NOMO-1 treated with DMSO at 0.1 percent for 48 hours (cell line): ENCODE data around the gene PRKCQ.
"Not testable (repeated sequence)": the region's sequence is repeated elsewhere in the genome, so short reads cannot be mapped to it uniquely, and the experiment has no call there.

Experiments used
- DNase-seq: peaks from one replicate; lab custom pipeline; 2025; ENCODE audit not compliant: unreplicated experiment; lab: John Stamatoyannopoulos, UW

Gene PRKCQ

DNA sequence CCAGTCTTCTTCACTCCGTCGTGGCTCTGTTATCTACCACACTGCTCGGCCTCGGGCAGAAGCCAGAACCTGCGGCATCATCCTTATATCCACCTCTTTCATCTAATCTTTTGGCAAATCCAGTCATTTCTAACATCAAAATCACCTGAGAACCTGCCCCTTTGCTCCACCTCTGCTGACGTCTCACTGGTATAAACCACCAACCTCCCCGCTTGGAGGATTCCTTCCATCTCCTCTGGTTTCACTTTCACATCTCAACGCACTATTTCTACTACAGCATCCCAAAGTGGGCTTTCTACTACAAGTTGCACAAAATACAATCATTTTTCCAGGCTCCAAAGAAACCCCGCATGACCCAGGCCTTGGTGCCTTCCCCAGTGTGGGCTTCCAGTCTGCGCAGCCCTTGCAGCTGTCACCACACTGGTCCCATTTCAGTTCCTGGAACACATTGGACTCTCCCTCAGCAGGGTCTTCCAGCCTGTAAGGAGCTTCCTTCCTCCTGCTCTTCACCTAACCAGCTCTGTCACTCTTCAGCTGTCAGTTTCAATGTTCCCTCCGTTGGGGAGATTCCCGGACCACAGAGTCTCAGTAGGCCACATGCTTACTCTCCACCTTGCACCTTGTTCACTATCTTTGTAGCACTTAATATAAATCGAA lies 85.0 kb downstream of the PRKCQ start:
- DNase-seq = no peak

DNA sequence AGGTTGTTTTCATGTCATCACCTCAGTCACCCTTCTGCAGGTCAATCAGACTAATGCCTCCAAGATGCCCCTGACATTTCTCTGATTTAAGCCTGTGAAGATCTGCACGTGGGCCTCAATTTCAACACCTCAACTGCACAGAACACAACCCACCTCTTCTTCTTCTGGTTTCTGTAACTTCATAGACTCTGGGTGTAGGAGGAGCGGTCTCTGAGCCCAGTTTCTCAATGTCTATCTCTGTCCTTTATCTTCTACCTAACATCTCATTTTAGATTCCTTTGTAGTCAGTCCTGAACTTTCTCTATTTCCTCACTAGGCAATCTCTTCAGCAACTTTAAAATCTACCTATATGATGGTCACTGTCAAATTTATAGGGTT lies 85.6 kb downstream of the PRKCQ start:
- no peak for DNase-seq

DNA sequence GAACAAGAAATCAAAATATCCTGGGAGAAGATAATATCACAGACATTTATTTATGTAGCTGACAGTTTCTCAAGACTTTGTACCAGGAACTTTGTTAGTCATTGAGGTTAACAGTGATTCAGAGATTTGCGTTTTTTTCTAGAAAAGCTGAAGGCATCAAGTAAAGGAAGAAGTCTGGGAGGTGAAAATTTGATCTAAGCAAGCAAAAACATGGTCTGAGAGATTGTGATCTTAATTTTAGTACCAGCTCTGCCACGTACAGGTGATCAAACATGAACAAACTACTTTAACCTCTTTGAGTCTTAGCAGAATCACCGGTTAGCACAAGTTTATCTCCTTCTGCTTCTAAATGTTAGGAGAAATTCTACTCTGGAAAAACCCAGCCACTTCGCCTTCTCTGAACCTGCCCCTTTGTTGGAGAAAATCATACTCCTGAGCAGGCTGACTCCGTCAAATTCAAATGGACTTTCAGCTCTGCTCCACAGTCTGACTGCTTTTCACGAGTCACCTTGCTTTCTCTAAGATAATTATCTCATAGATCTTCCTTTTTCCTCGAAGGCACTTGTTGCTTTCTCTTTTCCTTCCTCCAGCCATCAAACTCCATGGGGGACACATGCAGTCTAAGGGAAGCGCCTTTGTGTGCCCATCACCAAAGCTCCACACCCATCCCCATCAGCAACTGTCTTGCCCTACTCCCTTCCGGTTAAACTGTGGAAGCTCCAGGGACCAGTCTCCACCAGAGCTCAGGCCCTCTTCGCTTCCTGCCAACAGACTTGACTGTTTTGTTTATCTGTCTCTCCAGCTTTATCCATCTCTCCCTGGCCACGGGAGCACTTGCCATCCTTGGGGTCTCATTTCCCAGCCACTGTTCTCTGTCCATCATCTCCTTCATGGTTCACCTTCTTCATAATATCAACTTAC lies 86.3 kb downstream of the PRKCQ start:
- peak; percentile 10 for DNase-seq

DNA sequence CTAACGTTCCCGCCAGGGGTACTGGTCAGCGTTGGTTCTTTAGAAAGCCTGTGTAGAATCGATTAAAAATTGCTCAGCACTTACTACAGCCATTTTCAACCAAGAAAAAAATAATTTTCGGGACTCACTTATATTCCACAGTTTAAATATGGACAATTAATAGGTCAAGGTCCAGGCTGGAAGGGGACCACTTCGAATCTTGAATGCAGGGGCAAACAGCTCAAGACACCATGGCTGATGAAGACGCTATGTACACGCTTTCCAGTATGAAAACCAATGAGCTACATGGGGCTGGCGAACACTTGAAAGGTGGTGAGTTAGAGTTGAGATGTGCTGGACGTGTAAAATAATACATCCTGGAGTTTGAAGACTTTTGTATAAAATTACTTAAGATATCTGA lies 87.2 kb downstream of the PRKCQ start:
- no peak for DNase-seq

DNA sequence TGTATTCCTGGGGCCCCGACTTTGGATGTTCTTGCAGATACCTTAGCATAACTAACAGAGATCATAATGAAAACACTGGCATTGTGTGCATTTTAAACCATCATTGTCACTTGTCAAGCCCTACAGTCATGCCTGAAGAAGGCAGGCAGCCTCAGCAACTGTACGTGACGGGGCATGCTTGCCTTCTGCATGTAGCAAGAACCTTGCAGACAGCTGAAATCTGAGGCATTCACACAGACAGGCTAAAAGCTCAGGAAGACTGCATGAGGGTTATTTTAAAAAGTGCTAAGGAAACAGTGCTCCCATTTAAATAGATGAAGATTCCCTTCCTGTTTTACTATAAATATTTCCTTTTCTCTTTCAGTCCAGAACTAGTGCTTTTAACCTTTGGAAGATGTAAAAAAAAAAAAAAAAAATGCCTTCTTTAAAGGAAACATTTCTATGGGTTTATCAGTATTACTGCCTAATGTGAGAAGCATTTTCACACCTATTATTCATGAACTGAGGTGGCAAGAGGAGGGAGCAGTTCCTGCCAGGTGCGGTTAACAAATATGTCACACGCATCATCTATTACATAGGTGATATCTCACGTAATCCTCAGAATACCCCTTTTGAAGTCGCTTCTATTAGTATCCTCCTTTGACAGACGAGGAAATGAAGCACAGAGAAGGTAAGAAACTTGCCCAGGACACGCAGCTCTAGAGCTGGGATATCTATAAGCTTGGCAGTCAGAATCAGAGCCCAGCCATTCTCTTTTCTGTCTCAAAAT lies 88.1 kb downstream of the PRKCQ start:
- DNase-seq = no peak

DNA sequence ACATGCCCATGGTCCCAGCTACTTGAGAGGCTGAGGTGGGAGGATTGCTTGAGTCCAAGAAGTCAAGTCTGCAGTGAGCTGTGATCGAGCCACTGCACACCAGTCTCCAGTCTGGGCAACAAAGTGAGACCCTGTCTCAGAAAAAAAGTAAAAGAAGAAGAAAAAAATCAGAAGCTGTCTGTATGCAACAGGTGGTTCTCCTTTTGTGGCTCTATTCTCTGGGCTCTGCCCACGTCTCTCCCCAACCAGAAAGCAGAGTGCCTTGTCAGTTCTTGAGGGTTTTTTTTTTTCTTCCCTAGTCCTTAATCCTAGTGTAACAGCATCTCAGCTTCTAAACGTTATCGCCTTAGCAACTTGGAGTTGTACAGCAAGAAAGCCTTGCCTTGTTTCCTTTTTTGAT lies 89.5 kb downstream of the PRKCQ start:
- no peak for DNase-seq

DNA sequence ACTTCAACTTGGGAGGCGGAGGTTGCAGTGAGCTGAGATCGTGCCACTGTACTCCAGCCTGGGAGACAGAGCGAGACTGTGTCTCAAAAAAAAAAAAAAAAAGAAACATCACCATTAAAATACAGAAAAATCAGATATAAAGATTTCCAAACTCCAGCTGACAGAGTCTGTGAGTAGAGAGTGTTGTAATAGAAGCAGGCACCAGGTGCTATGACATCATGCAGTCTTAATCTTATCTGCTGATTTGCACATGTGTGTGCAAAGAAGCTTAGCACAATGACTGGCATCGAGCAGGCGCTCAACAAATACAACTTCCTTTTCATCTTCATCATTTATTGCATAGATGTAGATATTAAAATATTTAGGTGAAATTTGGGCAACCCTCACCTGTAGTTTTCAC lies 92.2 kb downstream of the PRKCQ start:
- no peak for DNase-seq

DNA sequence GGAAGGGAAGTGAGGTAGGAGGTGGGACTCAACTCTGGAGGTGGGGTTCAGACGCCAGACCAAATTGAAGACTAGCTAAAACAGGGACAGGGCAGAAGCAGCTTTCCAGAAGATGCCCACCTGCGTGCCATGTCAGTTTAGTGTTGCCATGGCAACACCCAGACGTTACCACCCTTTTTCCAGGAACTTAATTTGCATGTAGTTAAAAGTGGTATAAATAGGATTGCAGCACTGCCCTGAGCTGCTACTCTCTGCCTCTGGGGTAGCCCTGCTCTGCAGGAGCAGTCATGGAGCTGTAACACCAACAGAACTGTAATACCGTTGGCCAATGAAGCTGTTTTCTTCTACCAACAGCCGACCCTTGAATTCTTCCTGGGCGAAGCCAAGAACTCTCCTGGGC lies 93.8 kb downstream of the PRKCQ start:
- DNase-seq = no peak

DNA sequence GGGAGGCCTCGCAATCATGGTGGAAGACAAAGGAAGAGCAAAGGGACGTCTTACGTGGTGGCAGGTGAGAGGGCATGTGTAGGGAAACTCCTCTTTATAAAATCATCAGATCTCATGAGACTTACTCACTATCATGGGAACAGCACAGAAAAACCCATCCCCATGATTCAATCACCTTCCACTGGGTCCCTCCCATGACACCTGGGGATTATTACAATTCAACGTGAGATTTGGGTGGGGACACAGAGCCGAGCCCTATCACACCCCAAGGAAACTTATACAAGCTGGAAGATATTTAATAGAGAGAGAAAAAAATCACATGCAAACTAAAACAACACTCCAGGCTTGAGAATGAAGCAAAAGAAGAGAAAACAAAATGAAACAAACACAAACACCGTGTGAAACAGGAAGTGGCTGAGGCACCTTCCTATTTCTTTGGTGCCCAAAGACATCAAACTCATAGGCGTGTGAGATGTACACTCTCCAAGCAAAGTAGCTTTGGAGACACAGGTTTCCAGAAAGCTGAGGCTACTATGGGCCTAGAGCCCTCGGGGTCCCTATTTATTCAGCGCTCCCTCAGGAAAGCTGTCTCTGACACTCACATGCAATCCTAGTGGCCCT lies 97.2 kb downstream of the PRKCQ start:
- no peak for DNase-seq

DNA sequence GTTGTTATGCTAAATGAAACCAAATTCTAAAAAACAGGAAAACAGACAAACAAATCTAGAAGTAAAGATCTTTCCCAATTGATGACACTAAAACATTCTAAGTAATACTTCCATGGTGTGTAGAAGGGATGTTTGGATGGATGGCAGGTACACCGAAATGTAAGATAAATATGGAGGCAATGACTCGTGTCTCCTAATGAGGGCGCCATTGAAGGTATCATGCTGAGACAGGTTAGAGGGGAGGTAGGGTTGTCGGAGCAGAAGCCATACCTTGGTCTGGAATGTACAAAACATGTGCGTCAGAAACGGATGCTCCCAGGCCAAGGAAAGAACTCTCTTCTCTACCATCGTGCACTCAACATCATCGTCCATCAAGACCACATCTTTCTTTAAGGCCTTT lies 101.4 kb downstream of the PRKCQ start:
- DNase-seq = no peak

DNA sequence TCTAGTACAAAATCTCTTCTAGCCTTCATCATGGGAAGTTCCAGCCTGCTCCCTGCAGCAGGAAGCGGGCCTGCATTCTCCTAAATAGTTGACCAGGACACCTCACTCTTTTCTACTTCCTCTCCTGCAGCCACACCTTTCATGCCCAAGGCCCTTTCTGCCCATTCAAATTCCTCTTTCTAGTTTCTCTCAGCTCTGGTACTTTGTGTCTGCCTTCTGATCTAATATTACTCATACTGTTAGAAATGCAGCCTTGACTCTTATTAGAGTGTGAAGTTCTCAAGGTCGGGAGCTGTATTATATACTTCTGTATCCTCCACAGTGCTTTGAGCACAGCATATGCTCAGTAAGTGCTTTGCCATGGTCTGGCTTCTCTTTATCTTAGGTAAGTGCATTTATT lies 103.1 kb downstream of the PRKCQ start:
- DNase-seq = peak; percentile 22

DNA sequence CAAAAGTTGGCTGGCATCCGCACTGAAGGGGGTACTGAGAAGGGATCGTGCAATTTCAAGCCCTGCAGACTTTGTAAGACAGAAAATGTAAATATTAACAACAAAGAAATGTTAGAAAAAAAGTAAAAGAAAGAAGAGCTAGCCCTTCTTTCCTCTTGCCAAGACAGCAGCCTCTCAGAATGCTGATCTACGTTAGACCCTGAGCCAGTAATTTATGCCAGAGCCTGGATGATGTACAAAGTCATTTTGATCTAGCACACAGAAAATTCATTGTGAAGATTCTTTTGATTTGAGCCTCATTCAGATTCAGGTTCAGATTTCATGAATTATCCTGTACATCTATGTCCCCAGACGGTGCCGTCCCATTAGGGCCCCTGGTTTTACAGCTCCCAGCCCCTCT lies 105.2 kb downstream of the PRKCQ start:
- DNase-seq = no peak

DNA sequence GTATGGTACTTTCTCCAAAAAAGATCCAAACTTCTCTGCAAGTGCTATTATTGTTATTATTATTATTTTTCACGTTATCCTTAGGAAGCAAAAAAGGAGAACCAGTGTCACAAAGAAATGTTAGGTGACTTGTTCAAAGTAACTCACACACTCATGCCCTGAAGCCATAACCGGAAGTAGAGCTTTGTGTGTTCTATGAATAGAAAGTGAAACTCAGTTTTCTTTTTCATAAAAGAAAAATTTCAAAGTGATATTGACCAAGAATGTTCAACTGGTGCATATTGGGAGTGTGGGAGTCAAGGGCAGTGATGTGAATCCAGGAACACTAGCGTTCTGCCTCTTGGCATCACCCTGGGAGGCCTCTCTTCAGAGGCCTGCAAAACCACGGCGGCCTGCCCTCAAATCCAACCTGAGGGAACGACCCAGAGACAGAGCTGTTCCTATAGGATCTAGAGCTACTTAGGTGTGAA lies 106.1 kb downstream of the PRKCQ start:
- DNase-seq = peak; percentile 50

DNA sequence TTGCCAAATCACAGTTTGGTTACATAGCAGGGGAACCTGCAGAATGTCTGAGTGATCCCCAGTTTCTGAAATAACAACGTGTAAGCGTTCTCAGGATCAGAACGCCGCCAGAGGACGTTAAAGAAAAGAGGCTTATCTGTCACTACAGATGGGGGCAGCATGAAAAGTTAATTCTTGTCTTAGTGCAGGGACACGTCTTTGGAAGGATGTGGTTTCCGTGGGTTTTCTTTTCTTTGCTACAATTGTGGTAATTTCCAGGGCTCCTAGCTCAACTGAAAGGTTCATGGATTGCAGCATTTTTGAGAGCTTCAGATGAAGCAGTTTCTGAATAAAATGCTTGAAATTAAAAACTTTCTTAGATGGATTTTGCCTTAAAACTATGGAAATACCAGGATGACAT lies 106.6 kb downstream of the PRKCQ start:
- peak; percentile 58 for DNase-seq

DNA sequence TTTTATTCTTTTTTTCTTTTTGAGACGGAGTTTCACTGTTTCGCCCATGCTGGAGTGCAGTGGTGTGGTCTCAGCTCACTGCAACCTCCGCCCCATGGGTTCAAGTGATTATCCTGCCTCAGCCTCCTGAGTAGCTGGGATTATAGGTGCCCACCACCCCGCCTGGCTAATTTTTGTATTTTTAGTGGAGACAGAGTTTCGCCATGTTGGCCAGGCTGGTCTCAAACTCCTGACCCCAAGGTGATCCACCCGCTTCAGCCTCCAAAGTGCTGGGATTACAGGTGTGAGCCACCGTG lies 107.4 kb downstream of the PRKCQ start:
- DNase-seq = not testable (repeated sequence)

DNA sequence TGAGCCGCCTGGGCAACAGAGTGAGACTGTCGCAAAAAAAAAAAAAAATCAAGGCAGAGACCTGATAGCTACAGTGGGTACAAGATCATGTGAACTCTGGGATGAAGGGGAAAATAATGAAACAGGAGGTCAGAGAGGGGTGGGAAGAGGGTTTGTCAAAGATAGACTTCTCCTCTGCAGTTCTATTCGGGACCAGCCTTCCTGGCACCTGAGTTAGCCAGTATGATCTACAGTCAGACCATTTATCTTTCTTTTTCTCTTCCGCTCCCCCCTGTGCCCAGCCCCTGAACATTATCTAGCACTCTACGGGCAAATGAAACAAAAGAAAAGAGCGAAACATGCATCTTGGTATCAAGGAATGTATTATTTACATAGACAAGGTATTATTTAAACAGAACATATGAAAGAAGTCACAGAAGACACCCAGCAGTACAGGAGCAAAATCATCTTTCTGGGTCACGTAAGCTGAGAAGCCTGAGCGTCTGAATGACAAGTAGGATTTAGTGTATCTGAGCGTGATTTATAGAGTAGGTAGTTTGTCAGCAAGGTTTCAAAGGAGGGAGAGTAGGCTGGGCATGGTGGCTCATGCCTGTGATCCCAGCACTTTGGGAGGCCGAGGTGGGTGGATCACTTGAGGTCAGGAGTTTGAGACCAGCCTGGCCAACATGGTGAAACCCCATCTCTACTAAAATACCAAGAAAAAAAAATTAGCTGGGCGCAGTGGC lies 109.0 kb downstream of the PRKCQ start:
- DNase-seq = no peak

DNA sequence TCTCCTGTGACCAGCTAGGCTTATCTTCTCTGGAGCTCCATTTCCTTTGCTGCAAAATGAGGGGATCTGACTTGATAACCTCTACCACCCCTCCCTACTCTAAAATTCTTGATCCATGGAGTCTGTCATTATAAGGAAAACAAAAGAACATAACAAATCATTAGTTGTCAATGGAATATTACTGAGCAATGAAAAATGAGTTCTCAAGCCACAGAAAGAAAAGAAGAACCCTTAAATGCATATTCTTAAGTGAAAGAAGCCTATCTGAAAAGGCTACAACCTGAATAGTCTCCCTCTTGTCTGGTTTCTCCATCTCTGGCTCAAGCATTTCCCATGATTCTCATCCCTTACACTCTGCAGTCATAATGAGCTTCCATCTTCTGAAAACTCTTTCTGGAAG lies 110.4 kb downstream of the PRKCQ start:
- DNase-seq = no peak

DNA sequence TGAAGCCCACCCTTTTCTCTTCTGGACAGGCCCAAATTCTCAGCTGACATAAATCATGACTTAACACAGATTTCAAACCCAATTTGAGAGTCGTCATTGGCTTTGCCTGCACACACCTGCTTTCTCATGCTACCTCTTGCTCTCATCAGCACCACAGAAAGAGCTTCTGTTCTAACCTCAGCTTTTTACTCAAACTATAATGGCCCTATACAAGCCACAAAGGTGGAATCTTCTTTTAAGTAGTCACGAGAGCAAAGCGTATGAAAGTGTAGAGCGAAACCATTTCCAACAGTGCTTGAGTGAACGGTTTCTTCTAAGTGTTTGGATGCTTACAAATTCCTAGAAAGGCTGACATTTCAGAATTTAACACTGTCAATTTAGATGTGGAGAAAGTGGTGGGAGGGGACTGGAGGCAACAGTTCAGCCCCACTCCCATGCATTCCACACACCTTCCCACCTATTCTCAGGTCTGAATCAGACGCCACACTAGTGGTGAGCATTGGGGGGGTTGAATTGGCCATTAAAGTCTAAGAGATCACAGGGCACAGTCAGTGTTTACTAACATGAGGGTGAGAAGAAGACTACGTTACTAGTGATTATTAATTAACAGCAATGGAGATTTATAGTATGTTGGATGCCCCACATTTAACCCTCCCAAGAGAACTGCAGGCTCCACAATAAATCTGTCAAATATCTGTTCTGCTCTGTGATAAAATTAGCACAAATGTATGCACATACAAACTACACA lies 114.0 kb downstream of the PRKCQ start:
- DNase-seq = no peak

DNA sequence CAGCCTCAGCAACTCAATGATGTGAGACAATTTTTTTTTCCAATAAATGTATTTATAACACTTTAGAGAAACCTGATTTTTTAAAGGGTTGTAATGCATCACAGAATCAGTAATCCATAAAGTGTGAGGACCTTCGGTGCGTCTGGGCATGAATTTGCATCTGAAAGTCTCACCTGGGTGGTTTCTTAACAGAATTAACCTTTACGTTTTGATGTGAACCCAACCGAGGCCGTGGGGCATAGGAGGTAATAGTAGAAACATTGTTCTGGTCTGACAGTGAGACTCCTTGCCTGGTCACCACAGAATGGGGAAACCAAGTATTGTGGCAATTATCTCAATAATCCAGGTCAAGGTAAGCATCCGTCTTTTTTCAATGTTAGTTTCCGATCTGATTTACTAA lies 114.6 kb downstream of the PRKCQ start:
- DNase-seq = no peak

DNA sequence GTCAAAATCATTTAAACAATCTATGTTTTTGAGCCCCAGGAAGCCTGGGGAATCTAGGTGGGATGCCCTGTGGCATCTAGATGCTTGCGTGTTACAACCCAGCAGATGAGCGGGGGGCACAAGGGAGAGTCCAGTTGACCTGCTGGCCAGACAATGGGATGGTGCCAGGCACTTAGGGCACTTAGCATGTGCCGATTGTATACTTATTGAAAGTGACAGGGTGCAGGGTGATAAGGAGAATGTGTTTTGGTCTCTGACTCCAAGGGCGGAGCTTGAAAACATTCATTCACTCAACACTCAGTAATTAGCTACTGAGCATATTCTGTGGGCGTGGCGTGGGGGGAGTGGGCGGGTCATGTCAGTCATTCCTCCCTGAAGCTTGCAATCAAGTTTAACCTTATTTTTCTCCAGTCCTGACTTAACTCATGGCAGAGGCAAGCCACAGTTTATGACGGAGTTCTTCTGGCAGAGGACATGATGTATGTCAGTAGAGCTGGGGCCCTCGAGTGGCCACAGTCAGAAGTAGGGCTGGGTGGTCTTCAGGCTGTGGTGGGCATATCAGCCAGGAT lies 115.1 kb downstream of the PRKCQ start:
- no peak for DNase-seq
